GM18502 (cell line): ENCODE data around the gene CACNA1C.
"Not testable (repeated sequence)": the region's sequence is repeated elsewhere in the genome, so short reads cannot be mapped to it uniquely, and the experiment has no call there.

Experiments used
- ATAC-seq: cut with Tn5 transposase; IDR thresholded peaks from one replicate; pipeline ENCODE4 v1.9.1; 2021; ENCODE audit warnings: mild to moderate bottlenecking; ENCODE audit not compliant: unreplicated experiment, poor library complexity

Gene CACNA1C

GRCh38 chr12:2698566-2698965, 645.8 kb downstream of the CACNA1C start:
- no peak for ATAC-seq

- ATAC-seq, result no peak
These were observed 657.9 kb downstream of the CACNA1C start for GRCh38 chr12:2710701-2711100.

- ATAC-seq, result no peak
These were observed 666.6 kb downstream of the CACNA1C start for GRCh38 chr12:2719392-2719791.

- no peak for ATAC-seq
These were observed 670.0 kb downstream of the CACNA1C start for GRCh38 chr12:2722806-2723205.

- ATAC-seq, result no peak
These were observed 679.5 kb downstream of the CACNA1C start for GRCh38 chr12:2732290-2732689.

GRCh38 chr12:2733493-2734355, 680.9 kb downstream of the CACNA1C start:
- no peak for ATAC-seq

GRCh38 chr12:2735432-2735831, 682.6 kb downstream of the CACNA1C start:
- ATAC-seq, result no peak

- no peak for ATAC-seq
These were observed 685.0 kb downstream of the CACNA1C start for GRCh38 chr12:2737656-2738241.

GRCh38 chr12:2739069-2739468, 686.3 kb downstream of the CACNA1C start:
- ATAC-seq, result no peak

- ATAC-seq, result no peak
These were observed 687.2 kb downstream of the CACNA1C start for GRCh38 chr12:2739832-2740641.

GRCh38 chr12:2742037-2742436, 689.2 kb downstream of the CACNA1C start:
- ATAC-seq, result not testable (repeated sequence)

GRCh38 chr12:2743478-2743877, 690.7 kb downstream of the CACNA1C start:
- ATAC-seq, result no peak

GRCh38 chr12:2745655-2746054, 692.9 kb downstream of the CACNA1C start:
- ATAC-seq, result no peak
